Type B pancreatic cell (in vitro differentiated cells): ENCODE results near the gene CDC6. TPM values are rescaled to one million over a fixed set of nuclear protein-coding genes. Genes with fewer than 3 reads are reported as not detected.

Experiments used
- DNase-seq: peaks from one replicate; pipeline ENCODE4 v3.0.0; 2021; ENCODE audit warnings: mixed read lengths; ENCODE audit not compliant: unreplicated experiment; ENCODE audit errors: extremely low spot score
- H3K27ac Mint-ChIP-seq: 2 replicates; pipeline ENCODE4 v1.8.0; 2021; ENCODE audit warnings: mild to moderate bottlenecking, mixed read lengths
- H3K27me3 Mint-ChIP-seq: 2 replicates; pipeline ENCODE4 v1.8.0; 2021; ENCODE audit warnings: mixed read lengths
- H3K36me3 Mint-ChIP-seq: 2 replicates; pipeline ENCODE4 v1.8.0; 2021; ENCODE audit warnings: mixed read lengths
- H3K4me1 Mint-ChIP-seq: one replicate; pipeline ENCODE4 v1.8.0; 2021; ENCODE audit warnings: mixed read lengths; ENCODE audit not compliant: unreplicated experiment
- H3K4me3 Mint-ChIP-seq: 2 replicates; pipeline ENCODE4 v1.8.0; 2021; ENCODE audit warnings: mild to moderate bottlenecking, mixed read lengths
- H3K9me3 Mint-ChIP-seq: 2 replicates; pipeline ENCODE4 v1.8.0; 2021; ENCODE audit warnings: mixed read lengths
- total RNA-seq: library from RNA; stranded (reverse); gene quantifications from 2 replicates; pipeline ENCODE4 v1.2.1, GENCODE V29; 2021; ENCODE audit warnings: low replicate concordance
- TF ChIP-seq, protein P1 (sequence below): fragments of 200-600 bp; sonication (generic); conservative IDR thresholded peaks from 2 replicates; pipeline ENCODE4 v1.5.0; 2021; ENCODE audit warnings: antibody characterized with exemption, mild to moderate bottlenecking

The CDC6 gene
- total RNA-seq, 1 donor from 2014 or later, result 50.3 TPM

DNA sequence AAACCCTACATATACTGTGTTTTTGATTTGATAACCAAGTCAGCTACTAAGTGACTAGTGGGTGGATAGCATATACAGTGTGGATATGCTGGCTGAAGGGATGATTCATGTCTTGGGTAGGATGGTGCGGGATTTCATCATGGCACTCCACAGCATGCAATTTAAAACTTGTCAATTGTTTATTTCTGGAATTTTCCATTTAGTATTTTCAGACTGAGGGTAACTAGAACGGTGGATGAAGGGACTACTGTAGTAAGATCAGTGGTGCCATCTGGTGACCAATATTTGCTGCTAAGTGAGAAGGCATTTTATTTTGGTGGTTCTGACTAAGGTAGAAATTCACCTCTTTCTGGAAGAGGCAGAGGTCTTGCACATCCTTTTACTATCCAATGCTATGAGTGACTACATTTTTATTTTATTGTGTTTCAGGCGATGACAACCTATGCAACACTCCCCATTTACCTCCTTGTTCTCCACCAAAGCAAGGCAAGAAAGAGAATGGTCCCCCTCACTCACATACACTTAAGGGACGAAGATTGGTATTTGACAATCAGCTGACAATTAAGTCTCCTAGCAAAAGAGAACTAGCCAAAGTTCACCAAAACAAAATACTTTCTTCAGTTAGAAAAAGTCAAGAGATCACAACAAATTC, 3.1 kb downstream of the CDC6 start:
- H3K4me3 Mint-ChIP-seq, result peak overlapping the region; percentile 64
- peak overlapping the region; percentile 53 for H3K27ac Mint-ChIP-seq
- DNase-seq, result no peak
- H3K9me3 Mint-ChIP-seq, result no peaks in the 10 kb centered on the region
- H3K36me3 Mint-ChIP-seq, result peaks cover 10% of the 10 kb centered on the region
- H3K27me3 Mint-ChIP-seq, result no peaks in the 10 kb centered on the region
- peaks cover 28% of the 10 kb centered on the region for H3K4me1 Mint-ChIP-seq
- TF ChIP-seq, protein P1, sequence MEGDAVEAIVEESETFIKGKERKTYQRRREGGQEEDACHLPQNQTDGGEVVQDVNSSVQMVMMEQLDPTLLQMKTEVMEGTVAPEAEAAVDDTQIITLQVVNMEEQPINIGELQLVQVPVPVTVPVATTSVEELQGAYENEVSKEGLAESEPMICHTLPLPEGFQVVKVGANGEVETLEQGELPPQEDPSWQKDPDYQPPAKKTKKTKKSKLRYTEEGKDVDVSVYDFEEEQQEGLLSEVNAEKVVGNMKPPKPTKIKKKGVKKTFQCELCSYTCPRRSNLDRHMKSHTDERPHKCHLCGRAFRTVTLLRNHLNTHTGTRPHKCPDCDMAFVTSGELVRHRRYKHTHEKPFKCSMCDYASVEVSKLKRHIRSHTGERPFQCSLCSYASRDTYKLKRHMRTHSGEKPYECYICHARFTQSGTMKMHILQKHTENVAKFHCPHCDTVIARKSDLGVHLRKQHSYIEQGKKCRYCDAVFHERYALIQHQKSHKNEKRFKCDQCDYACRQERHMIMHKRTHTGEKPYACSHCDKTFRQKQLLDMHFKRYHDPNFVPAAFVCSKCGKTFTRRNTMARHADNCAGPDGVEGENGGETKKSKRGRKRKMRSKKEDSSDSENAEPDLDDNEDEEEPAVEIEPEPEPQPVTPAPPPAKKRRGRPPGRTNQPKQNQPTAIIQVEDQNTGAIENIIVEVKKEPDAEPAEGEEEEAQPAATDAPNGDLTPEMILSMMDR, result peak; percentile 75

DNA sequence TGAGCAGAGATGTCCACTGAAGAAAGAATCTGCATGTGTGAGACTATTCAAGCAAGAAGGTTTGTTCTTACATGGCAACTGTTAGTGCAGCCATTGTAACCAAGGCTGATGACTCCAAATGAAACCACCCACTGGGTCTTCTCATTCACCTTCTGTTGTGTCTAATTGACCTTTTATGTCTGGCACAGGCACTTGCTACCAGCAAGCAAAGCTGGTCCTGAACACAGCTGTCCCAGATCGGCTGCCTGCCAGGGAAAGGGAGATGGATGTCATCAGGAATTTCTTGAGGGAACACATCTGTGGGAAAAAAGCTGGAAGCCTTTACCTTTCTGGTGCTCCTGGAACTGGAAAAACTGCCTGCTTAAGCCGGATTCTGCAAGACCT, 3.6 kb downstream of the CDC6 start:
- DNase-seq, result no peak
- H3K4me1 Mint-ChIP-seq, result peaks cover 31% of the 10 kb centered on the region
- no peaks in the 10 kb centered on the region for H3K9me3 Mint-ChIP-seq
- no peak overlapping the region for H3K27ac Mint-ChIP-seq
- H3K27me3 Mint-ChIP-seq, result no peaks in the 10 kb centered on the region
- TF ChIP-seq, protein P1, result no peak
- no peak overlapping the region for H3K4me3 Mint-ChIP-seq
- peaks cover 13% of the 10 kb centered on the region for H3K36me3 Mint-ChIP-seq

DNA sequence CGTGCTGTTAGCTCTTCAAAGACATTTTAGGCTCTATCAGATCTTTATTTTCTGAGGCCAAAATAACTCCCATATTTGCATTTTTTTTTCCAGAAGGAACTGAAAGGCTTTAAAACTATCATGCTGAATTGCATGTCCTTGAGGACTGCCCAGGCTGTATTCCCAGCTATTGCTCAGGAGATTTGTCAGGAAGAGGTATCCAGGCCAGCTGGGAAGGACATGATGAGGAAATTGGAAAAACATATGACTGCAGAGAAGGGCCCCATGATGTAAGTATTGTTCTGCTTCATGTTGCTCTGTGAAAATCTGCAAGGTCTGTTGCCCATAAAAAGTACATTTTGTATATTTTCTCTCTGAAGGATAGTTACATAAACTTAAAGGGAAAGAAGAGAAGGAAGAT, 5.7 kb downstream of the CDC6 start:
- TF ChIP-seq, protein P1, result no peak
- H3K9me3 Mint-ChIP-seq, result no peaks in the 10 kb centered on the region
- H3K27me3 Mint-ChIP-seq, result no peaks in the 10 kb centered on the region
- H3K36me3 Mint-ChIP-seq, result peaks cover 19% of the 10 kb centered on the region
- no peak overlapping the region for H3K27ac Mint-ChIP-seq
- DNase-seq, result no peak
- no peak overlapping the region for H3K4me3 Mint-ChIP-seq
- peaks cover 19% of the 10 kb centered on the region for H3K4me1 Mint-ChIP-seq

DNA sequence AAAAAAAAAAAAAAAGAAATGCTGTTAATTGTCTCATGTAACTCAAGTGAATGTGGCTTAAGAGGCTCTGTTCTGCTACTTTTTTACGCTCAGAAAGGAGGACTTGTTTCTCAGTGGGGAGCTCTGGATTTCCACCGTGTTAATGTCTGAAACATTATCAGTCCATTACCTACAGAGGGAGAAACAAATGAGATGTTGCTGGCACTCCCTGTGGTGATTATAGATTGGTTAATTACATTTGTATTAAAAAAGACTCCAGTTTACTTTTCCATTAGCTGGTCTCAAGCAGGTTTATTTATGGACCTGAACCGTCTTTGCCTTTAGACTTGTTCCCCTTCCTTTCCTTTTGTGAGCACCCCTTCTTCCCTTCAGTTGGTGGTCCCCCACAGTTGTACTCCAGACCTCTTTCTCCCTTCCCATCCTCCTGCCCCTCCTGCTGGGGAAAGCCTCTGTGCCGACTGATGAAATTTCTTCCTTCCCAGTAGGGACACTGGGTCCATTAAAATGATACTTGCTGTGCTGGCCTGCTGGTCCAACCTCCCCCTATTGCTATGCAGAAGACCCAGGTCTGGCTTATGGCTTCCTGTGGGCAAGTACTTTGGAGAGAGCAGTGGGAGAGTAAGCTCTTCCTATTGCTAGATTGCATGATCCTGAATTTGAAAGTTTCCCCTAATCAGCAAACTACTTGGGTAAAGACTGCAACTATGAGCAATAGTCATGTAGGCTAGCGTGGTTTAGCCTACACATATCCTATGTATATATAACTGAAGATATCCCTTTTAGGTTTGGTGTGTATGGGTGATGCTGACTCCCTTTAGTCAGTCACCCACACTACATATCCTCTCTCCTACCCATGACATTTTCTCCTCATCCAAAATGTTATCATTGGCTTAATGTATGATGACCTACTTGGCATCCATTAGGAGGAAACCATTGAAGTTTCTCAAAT, 8.1 kb downstream of the CDC6 start:
- no peak for DNase-seq
- no peaks in the 10 kb centered on the region for H3K9me3 Mint-ChIP-seq
- H3K4me3 Mint-ChIP-seq, result no peak overlapping the region
- no peaks in the 10 kb centered on the region for H3K27me3 Mint-ChIP-seq
- peak overlapping the region; percentile 41 for H3K27ac Mint-ChIP-seq
- H3K4me1 Mint-ChIP-seq, result peaks cover 7% of the 10 kb centered on the region
- TF ChIP-seq, protein P1, result no peak
- H3K36me3 Mint-ChIP-seq, result peaks cover 16% of the 10 kb centered on the region

DNA sequence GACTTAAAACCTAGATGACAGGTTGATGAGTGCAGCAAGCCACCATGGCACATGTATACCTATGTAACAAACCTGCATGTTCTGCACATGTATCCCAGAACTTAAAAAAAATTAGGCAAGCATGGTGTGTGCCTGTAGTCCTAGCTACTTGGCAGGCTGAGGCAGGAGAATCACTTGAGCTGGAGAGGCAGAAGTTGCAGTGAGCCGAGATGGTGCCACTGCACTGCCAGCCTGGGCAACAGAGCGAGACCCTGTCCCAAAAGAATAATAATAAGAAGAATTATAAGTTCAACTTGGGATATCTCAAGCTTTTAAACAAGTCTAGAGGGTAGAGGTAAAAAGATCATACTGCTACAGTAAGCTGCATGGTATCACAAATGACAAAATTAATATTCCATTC, 9.8 kb downstream of the CDC6 start:
- DNase-seq, result no peak
- Mint-ChIP-seq H3K4me3 (no peak overlapping the region), H3K4me1 (peaks cover 10% of the 10 kb centered on the region), H3K9me3 (no peaks in the 10 kb centered on the region), H3K27ac (no peak overlapping the region), H3K27me3 (no peaks in the 10 kb centered on the region), H3K36me3 (peaks cover 14% of the 10 kb centered on the region)
- TF ChIP-seq, protein P1, result no peak
